Kidney (tissue), 14 donors: ENCODE data around the gene AGTRAP. TPM values are rescaled to one million over a fixed set of nuclear protein-coding genes. Genes with fewer than 3 reads are reported as not detected.

Source experiments
- DNase-seq, 5 donors: peaks; one replicate each; pipeline ENCODE4 v3.0.0-alpha.2; 2013 to 2020
- FAIRE-seq: peaks from 2 replicates; lab custom pipeline; 2012; peaks lifted over from hg19 to GRCh38; lab: Jason Lieb, UNC
- H3K27ac ChIP-seq, 2 donors: one replicate each; pipeline ENCODE4 v1.7.0; 2013; ENCODE audit warnings: low read depth in 2 of 2, low read length in 2 of 2, inconsistent platforms in 1 of 2
- H3K27me3 ChIP-seq: one replicate; pipeline ENCODE4 v1.7.1; 2013; ENCODE audit warnings: low read length, inconsistent platforms; ENCODE audit not compliant: control insufficient read depth, insufficient read depth
- H3K36me3 ChIP-seq, 3 donors: one replicate each; pipeline versions ENCODE4 v1.7.0 to v1.7.1; 2013; ENCODE audit warnings: low read length in 3 of 3, control low read depth in 1 of 3, inconsistent platforms in 1 of 3; ENCODE audit not compliant: insufficient read depth in 3 of 3, control insufficient read depth in 2 of 3
- H3K4me1 ChIP-seq, 3 donors: one replicate each; pipeline versions ENCODE4 v1.7.0 to v1.7.1; 2013; ENCODE audit warnings: low read length in 3 of 3, inconsistent platforms in 1 of 3, low read depth in 1 of 3; ENCODE audit not compliant: control insufficient read depth in 2 of 3, insufficient read depth in 2 of 3
- H3K4me3 ChIP-seq, 3 donors: one replicate each; pipeline versions ENCODE4 v1.7.0 to v1.8.1; 2013; ENCODE audit warnings: low read length in 3 of 3, control low read depth in 1 of 3, inconsistent platforms in 1 of 3
- H3K9ac ChIP-seq, 3 donors: one replicate each; pipeline versions ENCODE4 v1.7.0 to v1.7.1; 2013; ENCODE audit warnings: low read length in 3 of 3, control low read depth in 1 of 3, inconsistent platforms in 1 of 3
- H3K9me3 ChIP-seq, 3 donors: one replicate each; pipeline versions ENCODE4 v1.7.0 to v1.7.1; 2013; ENCODE audit warnings: low read length in 3 of 3, control low read depth in 1 of 3, inconsistent platforms in 1 of 3; ENCODE audit not compliant: control insufficient read depth in 2 of 3, insufficient read depth in 1 of 3
- CTCF ChIP-seq: IDR thresholded peaks from 3 replicates; pipeline ENCODE4 v1.5.1; 2012; ENCODE audit warnings: mild to moderate bottlenecking, moderate library complexity, borderline replicate concordance; ENCODE audit not compliant: insufficient read depth; ENCODE audit errors: extremely low read depth
- intact Hi-C: fragments of 100-400 bp; cut with DNase I; formaldehyde crosslinking; loops from one replicate; pipeline ENCODE4 v1.11.1; 2022
- polyA plus RNA-seq: library from polyadenylated mRNA; stranded (reverse); fragments of 350-450 nt; fragmentation: Illumina TruSeq; extraction: RNeasy Lipid Tissue Mini Kit (QIAGEN cat#74804); gene quantifications from one replicate; pipeline ENCODE4 v1.2.3, GENCODE V29; 2014; ENCODE audit warnings: low read depth, low replicate concordance; ENCODE audit not compliant: insufficient read depth
- total RNA-seq: library from RNA; stranded (reverse); fragmentation: NEBNext Ultra II Directional; extraction: Animal tissue kit (Norgen Biotek cat#: 25700); gene quantifications from one replicate; pipeline ENCODE4 v1.2.1, GENCODE V29; 2021
- donor health status: control.
- donor health status: control.
- donor health status: control.
- donor health status: control.
- donor health status: control.
- donor health status: DM: yes; HTN: yes; CAD: no.
- donor health status: Normal renal cell carcinoma (clear cell type).

The AGTRAP gene
- total and polyA plus RNA-seq, 2 donors from 2014 or later, result 66.1 to 140 TPM

DNA sequence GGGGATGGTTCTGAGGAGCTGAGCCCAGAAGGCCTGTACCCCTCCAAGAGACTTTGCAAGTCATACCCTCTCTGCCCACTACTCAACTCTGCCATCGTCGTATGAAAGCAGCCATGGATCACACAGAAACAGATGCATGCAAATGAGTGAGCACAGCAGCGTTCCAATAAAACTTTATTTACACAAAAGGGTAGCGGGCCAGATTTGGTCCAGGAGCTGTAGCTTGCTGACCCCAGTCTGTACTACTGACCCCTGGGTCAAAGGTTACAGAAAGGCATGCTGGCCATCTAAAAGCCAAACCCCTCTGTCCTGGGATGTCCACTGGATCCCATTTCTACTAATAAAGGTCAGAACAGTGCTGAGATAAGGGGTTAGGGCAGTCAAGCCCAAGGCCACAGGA lies 8.8 kb upstream of the AGTRAP start:
- Histone ChIP-seq H3K36me3 (no peaks in the 10 kb centered on the region), H3K27me3 (no peaks in the 10 kb centered on the region), H3K9me3 (no peaks in the 10 kb centered on the region), H3K4me1 (peaks cover 0 to 10% (median 2%) of the 10 kb centered on the region in 3 donors), H3K4me3 (no peak overlapping the region), H3K9ac (no peak overlapping the region), H3K27ac (no peak overlapping the region)
- DNase-seq (no peak), FAIRE-seq (no peak)
- no peak for TF ChIP-seq CTCF
- intact Hi-C loops, result no loop called here

DNA sequence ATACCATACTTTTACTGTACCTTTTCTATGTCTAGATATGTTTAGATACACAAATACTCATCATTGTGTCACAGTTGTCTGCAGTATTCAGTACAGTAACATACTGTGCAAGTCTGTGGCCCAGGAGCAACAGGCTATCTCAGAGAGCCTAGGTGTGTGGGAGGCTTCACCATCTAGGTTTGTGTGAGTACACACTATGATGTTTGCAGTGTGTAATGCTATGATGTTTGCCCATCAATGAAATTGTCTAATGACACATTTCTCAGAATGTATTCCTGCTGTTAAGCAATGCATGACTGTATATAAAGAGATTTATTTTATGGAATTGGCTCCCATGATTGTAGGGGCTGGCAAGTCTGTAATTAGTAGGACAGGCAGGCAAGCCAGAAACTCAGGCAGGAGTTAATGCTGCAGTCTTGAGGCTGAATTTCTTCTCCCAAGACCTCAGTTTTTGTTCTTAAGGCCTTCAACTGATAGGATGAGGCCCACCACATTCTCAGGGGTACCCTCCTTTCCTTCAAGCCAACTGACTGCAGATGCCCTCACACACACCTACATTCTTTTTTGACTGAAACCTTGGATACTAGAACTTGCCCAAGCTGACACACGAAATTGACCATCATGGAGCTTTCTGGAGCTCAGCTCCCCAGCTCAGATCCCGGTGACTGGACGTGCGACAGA lies 7.7 kb upstream of the AGTRAP start:
- TF ChIP-seq CTCF, result no peak
- intact Hi-C loops, result no loop called here
- DNase-seq, result no peak
- Histone ChIP-seq H3K27me3 (no peaks in the 10 kb centered on the region), H3K9me3 (no peaks in the 10 kb centered on the region), H3K9ac (no peak overlapping the region), H3K36me3 (no peaks in the 10 kb centered on the region), H3K4me1 (peaks cover 0 to 11% (median 2%) of the 10 kb centered on the region in 3 donors), H3K4me3 (no peak overlapping the region), H3K27ac (no peak overlapping the region)
- no peak for FAIRE-seq

DNA sequence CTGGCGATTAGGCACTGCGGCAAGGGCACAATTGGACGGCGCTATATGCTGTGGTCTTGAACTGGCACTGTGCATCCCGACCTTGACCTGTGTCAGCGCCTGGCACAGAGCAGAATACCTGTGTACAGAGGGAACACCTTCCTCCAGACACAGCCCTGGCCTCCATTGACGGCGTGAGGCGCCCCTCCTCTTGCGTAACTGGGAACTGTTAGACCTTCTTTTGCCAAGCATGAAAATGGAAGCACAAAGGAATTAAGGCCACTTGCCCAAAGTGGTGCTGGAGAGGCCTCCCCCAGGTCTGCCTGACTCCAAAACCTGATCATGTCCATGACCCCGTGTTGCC lies 6.8 kb upstream of the AGTRAP start:
- no peak for TF ChIP-seq CTCF
- intact Hi-C loops, result no loop called here
- no peak overlapping the region for H3K9ac ChIP-seq
- H3K4me3 ChIP-seq, result no peak overlapping the region
- H3K9me3 ChIP-seq, result no peaks in the 10 kb centered on the region
- H3K4me1 ChIP-seq, result peaks cover 0 to 11% (median 2%) of the 10 kb centered on the region in 3 donors
- DNase-seq (no peak), FAIRE-seq (no peak)
- no peaks in the 10 kb centered on the region for H3K36me3 ChIP-seq
- no peak overlapping the region for H3K27ac ChIP-seq
- H3K27me3 ChIP-seq, result no peaks in the 10 kb centered on the region
